Activated CD4-positive, alpha-beta T cell treated with anti-CD3 and anti-CD28 coated beads for 24 hours (primary cell): ENCODE results near the gene P2RY6.

ENCODE experiments used
- DNase-seq, 2 donors: peaks; one replicate each; pipeline ENCODE4 v3.0.0-alpha.2; 2020; ENCODE audit warnings: low read depth in 2 of 2

Gene P2RY6

GRCh38 chr11:73333640-73334383 is 61.7 kb downstream of the P2RY6 start:
- DNase-seq = no peak

DNA sequence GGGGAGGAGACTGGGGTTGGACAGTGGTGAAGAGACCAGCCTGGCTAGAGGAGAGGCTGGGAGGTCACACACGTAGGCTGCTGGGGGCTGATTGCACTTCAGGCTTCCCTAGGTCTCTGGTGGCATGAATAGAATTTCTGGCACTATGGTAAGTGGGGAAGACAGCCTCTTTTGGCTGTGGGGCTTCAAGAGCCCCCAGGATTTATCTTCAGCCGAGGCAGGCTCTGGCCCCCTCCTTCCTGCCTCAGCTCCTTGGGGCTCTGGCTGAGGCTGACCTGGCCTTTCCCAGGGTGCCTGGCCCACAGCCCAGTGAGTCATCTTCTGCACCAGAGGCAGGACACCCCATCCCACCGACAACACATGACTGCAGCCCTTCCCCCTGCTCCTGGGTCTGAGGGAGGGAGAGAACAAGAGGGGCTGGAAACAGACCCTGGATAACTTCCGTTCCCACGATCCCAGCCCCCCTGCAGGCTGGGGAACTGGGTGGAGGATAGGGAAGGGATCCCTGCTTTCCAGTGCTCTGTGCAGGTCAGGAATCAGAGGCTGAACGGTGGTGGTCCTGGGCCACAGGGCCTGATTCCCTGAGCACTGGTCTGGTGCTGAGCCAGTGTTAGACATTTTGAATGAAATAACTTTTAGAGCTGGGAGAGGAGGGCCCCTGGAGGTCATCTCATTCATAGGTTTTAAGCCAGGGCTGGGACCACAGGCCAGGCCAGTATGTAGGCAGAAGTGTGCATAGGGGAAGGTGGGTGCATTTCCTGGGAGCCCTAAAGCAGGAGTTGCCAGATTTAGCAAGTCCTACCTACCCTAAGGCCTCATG is 62.5 kb downstream of the P2RY6 start:
- no peak for DNase-seq

DNA sequence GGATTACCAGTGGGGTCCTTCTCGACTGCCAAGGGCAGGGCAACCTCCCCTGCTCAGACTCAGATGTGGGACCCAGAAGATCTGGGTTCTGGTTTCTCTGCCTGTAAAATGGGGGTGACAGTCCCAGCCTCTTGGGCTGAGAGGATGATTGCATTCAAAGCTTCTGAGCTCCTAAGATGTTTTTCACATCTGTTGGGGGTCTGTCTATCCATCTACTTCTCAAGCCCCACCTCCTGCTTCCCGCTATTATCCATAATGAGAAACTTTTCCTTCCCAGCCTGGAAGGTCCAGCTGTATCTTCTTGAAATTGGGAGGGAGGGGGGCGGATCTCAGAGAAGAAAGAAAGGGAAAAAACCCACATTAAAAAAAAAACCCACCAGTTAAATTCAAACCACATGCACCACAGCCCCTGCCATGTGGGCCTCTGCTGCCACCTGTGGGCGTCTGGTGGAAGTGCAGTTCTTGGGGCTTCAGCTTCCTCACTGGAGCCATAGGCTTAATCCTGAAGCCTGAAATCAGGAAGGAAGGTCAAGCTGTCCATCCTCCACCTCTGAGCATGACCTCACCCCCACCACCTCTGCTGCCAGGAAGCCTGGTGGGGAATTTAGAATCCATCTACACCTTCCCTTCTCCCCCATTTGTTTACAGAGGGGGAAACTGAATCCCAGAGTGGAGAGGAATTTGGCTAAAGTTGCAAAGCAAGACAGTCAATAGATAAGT is 63.2 kb downstream of the P2RY6 start:
- peak; percentile 69 to 76 for DNase-seq

- no peak for DNase-seq
These were observed 65.7 kb downstream of the P2RY6 start for GRCh38 chr11:73337846-73338245.

GRCh38 chr11:73338279-73338678 is 66.1 kb downstream of the P2RY6 start:
- no peak for DNase-seq

DNA sequence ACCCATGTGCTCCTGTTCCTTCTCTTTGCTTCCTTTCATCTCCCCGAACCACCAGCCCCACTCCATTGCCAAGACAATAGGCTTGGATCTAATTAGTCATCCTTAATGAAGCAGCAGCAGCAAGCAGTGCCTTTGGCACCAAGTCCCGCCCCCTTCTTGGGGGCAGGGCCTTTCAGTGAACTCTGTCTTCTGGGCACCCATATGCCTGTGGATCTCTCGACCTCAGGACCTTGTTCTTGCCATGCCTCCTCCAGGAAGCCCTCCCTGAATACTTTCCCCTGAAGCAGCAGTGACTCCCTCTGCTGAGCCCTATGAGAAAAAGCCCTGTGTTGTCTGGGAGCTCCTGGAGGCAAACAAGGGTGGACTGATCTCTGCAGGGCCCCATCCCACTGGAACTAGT is 68.0 kb downstream of the P2RY6 start:
- DNase-seq = no peak

DNA sequence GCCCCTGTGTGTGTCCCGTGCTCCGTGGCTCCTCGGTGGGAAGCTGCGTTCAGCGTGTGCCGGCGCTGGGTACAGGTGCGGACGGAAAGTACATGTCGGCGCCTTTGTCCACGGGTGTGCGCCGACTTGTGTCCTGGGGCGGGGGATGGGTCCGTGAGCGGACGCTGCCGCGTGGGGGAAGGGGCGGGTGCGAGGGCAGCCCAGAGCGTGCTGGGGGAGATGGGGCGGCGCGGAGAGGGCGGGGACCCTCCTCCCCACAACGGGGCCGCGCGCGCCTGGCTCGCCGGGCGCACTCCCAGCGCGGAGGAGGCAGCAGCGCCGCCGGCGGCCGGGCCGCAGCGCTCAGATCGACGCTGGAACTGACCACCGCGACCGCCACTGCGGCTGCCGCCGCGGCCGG is 70.5 kb downstream of the P2RY6 start:
- no peak for DNase-seq

- DNase-seq = no peak
These were observed 71.1 kb downstream of the P2RY6 start for GRCh38 chr11:73343076-73343873.

DNA sequence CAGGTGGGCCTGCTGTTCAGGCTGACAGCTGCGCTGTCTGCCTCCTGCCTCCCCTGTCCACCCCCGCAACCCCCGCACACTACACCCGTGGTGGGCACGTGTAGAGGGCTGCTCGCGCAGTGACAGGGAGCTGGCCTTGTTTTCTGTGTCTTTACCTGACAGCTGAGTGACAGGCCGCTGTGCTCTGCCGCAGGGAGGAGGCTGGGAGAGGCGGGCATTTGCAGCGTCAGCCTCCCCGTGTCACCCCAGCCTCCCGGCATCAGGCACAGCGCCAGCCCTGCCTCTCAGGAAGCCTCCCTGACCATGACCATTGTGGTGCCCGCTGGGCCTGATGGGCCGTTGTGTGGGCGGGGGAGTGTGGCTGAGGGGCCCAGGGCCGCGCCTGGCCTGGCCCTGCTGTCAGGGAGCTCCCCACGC is 72.1 kb downstream of the P2RY6 start:
- no peak for DNase-seq

- no peak for DNase-seq
These were observed 73.5 kb downstream of the P2RY6 start for GRCh38 chr11:73345481-73346160.

DNA sequence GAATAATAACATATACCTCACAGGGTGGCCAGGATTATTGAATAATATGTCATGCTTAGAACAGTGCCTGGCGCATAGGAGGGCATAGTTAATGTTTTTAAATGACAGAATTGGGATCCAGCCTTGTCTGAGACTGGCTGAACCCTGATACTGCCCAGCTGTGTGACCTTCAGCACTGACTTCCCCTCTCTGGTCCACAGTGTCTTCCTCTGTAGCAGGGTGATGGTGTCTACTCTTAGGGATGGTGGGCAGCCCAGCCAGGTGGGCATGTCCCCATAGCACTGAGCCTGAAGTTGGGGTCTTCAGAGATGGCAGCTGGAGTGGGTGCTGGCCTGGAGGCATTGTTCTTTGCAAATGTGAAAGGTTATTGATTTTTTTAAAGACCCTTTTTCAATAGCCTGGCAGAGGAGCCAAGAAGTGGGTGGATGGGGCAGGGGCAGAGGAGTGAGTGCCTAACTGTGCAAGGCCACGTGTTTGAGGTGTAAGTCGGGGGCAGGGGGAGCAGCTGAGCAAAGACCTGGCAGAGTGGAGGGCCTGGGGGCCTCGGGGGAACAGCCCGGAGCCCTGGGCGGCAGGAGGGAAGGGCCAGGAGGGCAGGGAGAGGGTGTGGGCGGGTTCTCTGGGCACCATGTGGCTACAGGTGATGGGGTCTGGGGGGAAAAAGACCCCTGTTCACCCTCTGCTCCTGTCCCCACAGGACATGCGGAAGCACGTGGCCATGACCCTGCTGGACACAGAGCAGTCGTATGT is 74.2 kb downstream of the P2RY6 start:
- no peak for DNase-seq

DNA sequence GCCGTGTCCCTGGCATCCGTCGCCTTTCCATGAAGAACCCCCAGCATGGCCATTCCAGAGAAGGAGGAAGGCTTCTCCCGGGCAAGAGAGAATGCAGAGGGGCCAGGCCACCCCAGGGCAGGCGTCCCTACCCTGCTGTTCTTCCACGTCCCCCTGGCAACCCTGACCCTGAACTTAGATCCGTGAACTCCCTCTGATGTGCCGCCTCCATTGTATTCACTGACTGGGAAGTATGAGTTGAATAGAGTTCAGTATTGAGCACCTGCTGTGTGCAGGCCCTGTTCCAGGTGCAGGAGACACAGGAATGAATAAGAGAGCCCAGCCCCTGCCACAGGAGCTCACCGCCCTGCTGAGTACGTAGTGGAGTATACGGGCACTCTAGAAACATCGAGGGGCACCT is 74.9 kb downstream of the P2RY6 start:
- no peak for DNase-seq
